ENCODE data around the gene SPACA4.

DNA sequence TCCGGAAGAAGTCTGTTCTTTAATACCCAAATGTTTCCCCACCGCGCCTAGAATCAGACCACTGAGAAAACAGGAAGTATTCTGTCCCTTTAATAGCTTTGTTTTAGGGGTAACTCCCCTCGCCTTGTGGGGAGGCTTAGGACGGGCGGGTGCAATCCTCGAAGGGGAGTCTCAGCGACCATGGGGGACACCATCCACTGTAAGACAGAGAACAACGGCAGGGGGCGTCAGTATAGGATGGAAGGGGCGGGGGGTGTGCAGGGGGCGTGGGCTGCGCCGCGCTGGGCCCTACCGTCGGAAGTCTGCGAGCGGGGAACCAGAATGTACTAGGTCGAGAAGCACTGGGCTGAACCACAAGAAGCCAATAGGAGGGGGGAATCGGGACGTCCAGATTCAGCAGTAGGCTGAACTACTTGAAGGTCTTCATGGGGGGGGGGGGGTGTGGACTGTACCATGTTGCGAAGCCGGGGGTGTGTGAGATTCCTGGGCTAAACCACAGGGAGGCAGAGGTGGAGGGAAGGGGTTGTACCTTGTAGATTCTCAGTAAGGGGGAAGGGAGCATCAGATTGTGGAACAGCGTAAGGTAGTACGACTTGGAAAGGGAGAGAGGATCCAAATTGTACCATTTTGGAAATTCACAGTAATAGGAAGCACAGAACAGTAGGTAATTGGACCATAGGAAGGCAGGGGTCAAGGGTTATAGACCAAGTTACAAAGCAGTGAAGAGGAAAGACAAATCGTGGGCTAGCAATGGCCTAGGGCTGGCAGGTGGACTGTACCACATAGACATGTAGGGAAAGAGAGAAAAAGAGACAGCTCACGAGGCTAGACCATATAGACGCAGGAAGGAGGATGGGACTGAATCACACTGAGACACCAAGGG lies 31.6 kb downstream of the SPACA4 start:
- TF ChIP-seq EZH2 (IDR thresholded peaks at IDR 0.05) (no peak), EZH2phosphoT487 (IDR thresholded peaks at IDR 0.05) (no peak)
- TF ChIP-seq, protein P1, sequence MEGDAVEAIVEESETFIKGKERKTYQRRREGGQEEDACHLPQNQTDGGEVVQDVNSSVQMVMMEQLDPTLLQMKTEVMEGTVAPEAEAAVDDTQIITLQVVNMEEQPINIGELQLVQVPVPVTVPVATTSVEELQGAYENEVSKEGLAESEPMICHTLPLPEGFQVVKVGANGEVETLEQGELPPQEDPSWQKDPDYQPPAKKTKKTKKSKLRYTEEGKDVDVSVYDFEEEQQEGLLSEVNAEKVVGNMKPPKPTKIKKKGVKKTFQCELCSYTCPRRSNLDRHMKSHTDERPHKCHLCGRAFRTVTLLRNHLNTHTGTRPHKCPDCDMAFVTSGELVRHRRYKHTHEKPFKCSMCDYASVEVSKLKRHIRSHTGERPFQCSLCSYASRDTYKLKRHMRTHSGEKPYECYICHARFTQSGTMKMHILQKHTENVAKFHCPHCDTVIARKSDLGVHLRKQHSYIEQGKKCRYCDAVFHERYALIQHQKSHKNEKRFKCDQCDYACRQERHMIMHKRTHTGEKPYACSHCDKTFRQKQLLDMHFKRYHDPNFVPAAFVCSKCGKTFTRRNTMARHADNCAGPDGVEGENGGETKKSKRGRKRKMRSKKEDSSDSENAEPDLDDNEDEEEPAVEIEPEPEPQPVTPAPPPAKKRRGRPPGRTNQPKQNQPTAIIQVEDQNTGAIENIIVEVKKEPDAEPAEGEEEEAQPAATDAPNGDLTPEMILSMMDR (IDR thresholded peaks at IDR 0.05) = peak; percentile 39

All from neural progenitor cell (in vitro differentiated cells).